ENCODE results near the gene GALNT1.
"Not testable (repeated sequence)": the region's sequence is repeated elsewhere in the genome, so short reads cannot be mapped to it uniquely, and the experiment has no call there.

The GALNT1 gene

GRCh38 chr18:35581546-35581897, at the start of gene GALNT1:
Gene GALNT1, plus strand, starts transcription at chr18:35581740. Its CDS starts 72,923 bp downstream, at chr18:35654663.
- no peak for DNase-seq (ENCODE audit: low read depth)

- no peak for DNase-seq (ENCODE audit: low read depth)
These were observed 47.6 kb upstream of the GALNT1 start for GRCh38 chr18:35533916-35534405.

GRCh38 chr18:35535297-35535696, 46.2 kb upstream of the GALNT1 start:
- DNase-seq (ENCODE audit: low read depth), result no peak

- no peak for DNase-seq (ENCODE audit: low read depth)
These were observed 39.2 kb upstream of the GALNT1 start for GRCh38 chr18:35542356-35542755.

- no peak for DNase-seq (ENCODE audit: low read depth)
These were observed 34.4 kb upstream of the GALNT1 start for GRCh38 chr18:35547008-35547605.

GRCh38 chr18:35549564-35549963, 32.0 kb upstream of the GALNT1 start:
- DNase-seq (ENCODE audit: low read depth), result no peak

- no peak for DNase-seq (ENCODE audit: low read depth)
These were observed 28.2 kb upstream of the GALNT1 start for GRCh38 chr18:35553300-35553699.

- not testable (repeated sequence) for DNase-seq (ENCODE audit: low read depth)
These were observed 26.0 kb upstream of the GALNT1 start for GRCh38 chr18:35555538-35555937.

GRCh38 chr18:35559867-35560266, 21.7 kb upstream of the GALNT1 start:
- no peak for DNase-seq (ENCODE audit: low read depth)

- DNase-seq (ENCODE audit: low read depth), result no peak
These were observed 16.6 kb upstream of the GALNT1 start for GRCh38 chr18:35564795-35565453.

- no peak for DNase-seq (ENCODE audit: low read depth)
These were observed 15.5 kb upstream of the GALNT1 start for GRCh38 chr18:35566019-35566418.

- DNase-seq (ENCODE audit: low read depth), result no peak
These were observed 11.4 kb upstream of the GALNT1 start for GRCh38 chr18:35570182-35570581.

- DNase-seq (ENCODE audit: low read depth), result no peak
These were observed 10.4 kb upstream of the GALNT1 start for GRCh38 chr18:35571138-35571537.

- no peak for DNase-seq (ENCODE audit: low read depth)
These were observed 8.9 kb upstream of the GALNT1 start for GRCh38 chr18:35572644-35573043.

- DNase-seq (ENCODE audit: low read depth), result no peak
These were observed 8.0 kb upstream of the GALNT1 start for GRCh38 chr18:35573531-35573930.

- DNase-seq (ENCODE audit: low read depth), result not testable (repeated sequence)
These were observed 5.2 kb upstream of the GALNT1 start for GRCh38 chr18:35576240-35576845.

GRCh38 chr18:35577045-35577848, 4.3 kb upstream of the GALNT1 start:
- no peak for DNase-seq (ENCODE audit: low read depth)

GRCh38 chr18:35578481-35578880, 3.1 kb upstream of the GALNT1 start:
- DNase-seq (ENCODE audit: low read depth), result no peak

- DNase-seq (ENCODE audit: low read depth), result no peak
These were observed 2.6 kb upstream of the GALNT1 start for GRCh38 chr18:35578936-35579335.

GRCh38 chr18:35580701-35581539, 620 bp upstream of the GALNT1 start:
- no peak for DNase-seq (ENCODE audit: low read depth)

GRCh38 chr18:35581898-35582641, 530 bp downstream of the GALNT1 start:
- no peak for DNase-seq (ENCODE audit: low read depth)

All from CMK (cell line).